ENCODE results near the gene RINL.

DNA sequence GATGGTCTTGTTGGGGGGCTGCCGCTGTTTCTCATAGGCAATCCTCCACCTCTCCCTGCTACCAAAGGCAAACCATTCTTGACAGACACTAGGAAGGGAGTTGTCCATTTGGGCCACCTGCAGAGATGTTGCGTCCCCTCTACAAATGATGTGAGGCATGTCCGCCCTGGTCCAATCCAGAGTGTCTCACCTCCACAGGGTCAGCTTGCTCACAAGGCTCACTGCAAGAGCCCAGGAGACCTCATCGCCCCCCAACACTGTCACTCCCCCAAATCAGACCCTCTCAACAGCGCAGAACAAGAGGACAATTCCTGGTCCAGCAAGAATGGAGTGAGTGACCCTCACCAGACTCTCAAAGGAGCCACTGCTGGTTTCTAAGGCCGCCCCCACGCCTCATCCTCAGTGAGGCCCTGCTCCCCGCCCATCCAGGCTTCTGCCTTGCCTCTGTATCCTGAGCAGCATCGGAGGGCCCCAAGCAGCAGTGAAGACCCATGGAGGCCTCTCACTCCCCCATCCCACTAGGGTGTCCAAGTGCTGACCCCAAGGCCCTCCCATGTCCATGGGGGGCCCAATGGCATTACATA is 34.8 kb downstream of the RINL start:
- TF ChIP-seq, protein P1, sequence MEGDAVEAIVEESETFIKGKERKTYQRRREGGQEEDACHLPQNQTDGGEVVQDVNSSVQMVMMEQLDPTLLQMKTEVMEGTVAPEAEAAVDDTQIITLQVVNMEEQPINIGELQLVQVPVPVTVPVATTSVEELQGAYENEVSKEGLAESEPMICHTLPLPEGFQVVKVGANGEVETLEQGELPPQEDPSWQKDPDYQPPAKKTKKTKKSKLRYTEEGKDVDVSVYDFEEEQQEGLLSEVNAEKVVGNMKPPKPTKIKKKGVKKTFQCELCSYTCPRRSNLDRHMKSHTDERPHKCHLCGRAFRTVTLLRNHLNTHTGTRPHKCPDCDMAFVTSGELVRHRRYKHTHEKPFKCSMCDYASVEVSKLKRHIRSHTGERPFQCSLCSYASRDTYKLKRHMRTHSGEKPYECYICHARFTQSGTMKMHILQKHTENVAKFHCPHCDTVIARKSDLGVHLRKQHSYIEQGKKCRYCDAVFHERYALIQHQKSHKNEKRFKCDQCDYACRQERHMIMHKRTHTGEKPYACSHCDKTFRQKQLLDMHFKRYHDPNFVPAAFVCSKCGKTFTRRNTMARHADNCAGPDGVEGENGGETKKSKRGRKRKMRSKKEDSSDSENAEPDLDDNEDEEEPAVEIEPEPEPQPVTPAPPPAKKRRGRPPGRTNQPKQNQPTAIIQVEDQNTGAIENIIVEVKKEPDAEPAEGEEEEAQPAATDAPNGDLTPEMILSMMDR (IDR thresholded peaks at IDR 0.05; ENCODE audit: low read length) = no peak
- TF ChIP-seq EZH2 (IDR thresholded peaks at IDR 0.05; ENCODE audit: borderline replicate concordance, low read length) = no peak

All from OCI-LY1 (cell line).